HepG2 (cell line): ENCODE data around the gene MMP25. TPM values are rescaled to one million over a fixed set of nuclear protein-coding genes. Genes with fewer than 3 reads are reported as not detected.

Experiments used
- PITX1 ChIP-seq: sonication (generic); formaldehyde crosslinking; IDR thresholded peaks from 2 replicates; pipeline ENCODE4 v1.5.1; 2020; ENCODE audit warnings: mild to moderate bottlenecking, missing genetic modification reagents
- RARA ChIP-seq: IDR thresholded peaks from 2 replicates; pipeline ENCODE4 v1.6.1; 2016; ENCODE audit warnings: missing genetic modification reagents, missing compliant biosample characterization
- REXO4 ChIP-seq: sonication (generic); formaldehyde crosslinking; IDR thresholded peaks from 2 replicates; pipeline ENCODE4 v1.8.0; 2022; ENCODE audit warnings: missing genetic modification reagents, mild to moderate bottlenecking, borderline replicate concordance
- RNF2 ChIP-seq: fragments of 450-650 bp; conservative IDR thresholded peaks from 2 replicates; pipeline ENCODE4 v1.6.1; 2016; ENCODE audit warnings: low read depth
- SAFB2 ChIP-seq: sonication (generic); formaldehyde crosslinking; IDR thresholded peaks from 2 replicates; pipeline ENCODE4 v1.5.1; 2020; ENCODE audit warnings: missing genetic modification reagents, low read depth, mild to moderate bottlenecking, borderline replicate concordance
- SATB2 ChIP-seq: sonication (generic); formaldehyde crosslinking; IDR thresholded peaks from 2 replicates; pipeline ENCODE4 v1.5.0; 2020; ENCODE audit warnings: missing genetic modification reagents
- TBX2 ChIP-seq: sonication (generic); formaldehyde crosslinking; IDR thresholded peaks from 2 replicates; pipeline ENCODE4 v1.5.0; 2020; ENCODE audit warnings: missing genetic modification reagents, mild to moderate bottlenecking, borderline replicate concordance
- TBX3 ChIP-seq: fragments of 450-650 bp; IDR thresholded peaks from 2 replicates; pipeline ENCODE4 v1.6.1; 2017; ENCODE audit warnings: antibody characterized with exemption, mild to moderate bottlenecking, inconsistent platforms, borderline replicate concordance
- ZFP36 ChIP-seq: fragments of 150-350 bp; IDR thresholded peaks from 2 replicates; pipeline ENCODE4 v1.6.1; 2018; ENCODE audit warnings: borderline replicate concordance, low read length, low read depth; ENCODE audit not compliant: partially characterized antibody
- ZNF501 ChIP-seq: sonication (generic); formaldehyde crosslinking; IDR thresholded peaks from 2 replicates; pipeline ENCODE4 v1.5.1; 2020; ENCODE audit warnings: mild to moderate bottlenecking, moderate library complexity, missing genetic modification reagents
- ZNF782 ChIP-seq: sonication (generic); formaldehyde crosslinking; IDR thresholded peaks from 2 replicates; pipeline ENCODE4 v1.4.0; 2020; ENCODE audit warnings: missing genetic modification reagents, mild to moderate bottlenecking, borderline replicate concordance
- polyA plus RNA-seq, 8 experiments: library from polyadenylated mRNA; depleted of rRNA in 3 of 8; stranded (reverse) in 7 of 8; unstranded in 1 of 8; fragments of >200 nt; fragmentation: Illumina TruSeq in 4 of 8; extraction: Trizol in 4 of 8; gene quantifications; 2 replicates each; pipeline versions ENCODE4 v1.2.1 to v1.2.3, GENCODE V29; 2011 to 2016; ENCODE audit warnings: low read depth in 4 of 8, missing spikeins in 1 of 8, mixed read lengths in 1 of 8; ENCODE audit not compliant: insufficient read depth in 1 of 8
- total RNA-seq, 5 experiments: library from RNA; depleted of rRNA; stranded (reverse); fragments of >200 nt; fragmentation: Illumina TruSeq; extraction: Trizol; gene quantifications; 2 replicates each; pipeline ENCODE4 v1.2.3, GENCODE V29; 2016; ENCODE audit warnings: low read depth in 1 of 5
- TF ChIP-seq, protein P1 (sequence below): sonication (generic); formaldehyde crosslinking; IDR thresholded peaks from 2 replicates; pipeline ENCODE4 v1.8.1; 2022; ENCODE audit warnings: mild to moderate bottlenecking, missing genetic modification reagents
- TF ChIP-seq, protein P2 (sequence below): sonication (generic); formaldehyde crosslinking; IDR thresholded peaks from 2 replicates; pipeline ENCODE4 v1.5.1; 2020; ENCODE audit warnings: mild to moderate bottlenecking, moderate library complexity, missing genetic modification reagents
- TF ChIP-seq, protein P3 (sequence below): sonication (generic); formaldehyde crosslinking; IDR thresholded peaks from 2 replicates; pipeline ENCODE4 v1.5.1; 2020; ENCODE audit warnings: missing genetic modification reagents, mild to moderate bottlenecking, borderline replicate concordance
- TF ChIP-seq, protein P4 (sequence below): IDR thresholded peaks from 2 replicates; pipeline ENCODE4 v1.6.1; 2016; ENCODE audit warnings: low read depth, control low read depth
- TF ChIP-seq, protein P5 (sequence below): sonication (generic); formaldehyde crosslinking; conservative IDR thresholded peaks from 2 replicates; pipeline ENCODE4 v1.8.0; 2022; ENCODE audit warnings: low read depth, missing genetic modification reagents

MMP25 gene
- total and polyA plus RNA-seq, 2 of the 13 experiments (the other 11 are each of a cell fraction or from before 2014, with no cell fraction given), result 0.04 to 0.08 TPM

DNA sequence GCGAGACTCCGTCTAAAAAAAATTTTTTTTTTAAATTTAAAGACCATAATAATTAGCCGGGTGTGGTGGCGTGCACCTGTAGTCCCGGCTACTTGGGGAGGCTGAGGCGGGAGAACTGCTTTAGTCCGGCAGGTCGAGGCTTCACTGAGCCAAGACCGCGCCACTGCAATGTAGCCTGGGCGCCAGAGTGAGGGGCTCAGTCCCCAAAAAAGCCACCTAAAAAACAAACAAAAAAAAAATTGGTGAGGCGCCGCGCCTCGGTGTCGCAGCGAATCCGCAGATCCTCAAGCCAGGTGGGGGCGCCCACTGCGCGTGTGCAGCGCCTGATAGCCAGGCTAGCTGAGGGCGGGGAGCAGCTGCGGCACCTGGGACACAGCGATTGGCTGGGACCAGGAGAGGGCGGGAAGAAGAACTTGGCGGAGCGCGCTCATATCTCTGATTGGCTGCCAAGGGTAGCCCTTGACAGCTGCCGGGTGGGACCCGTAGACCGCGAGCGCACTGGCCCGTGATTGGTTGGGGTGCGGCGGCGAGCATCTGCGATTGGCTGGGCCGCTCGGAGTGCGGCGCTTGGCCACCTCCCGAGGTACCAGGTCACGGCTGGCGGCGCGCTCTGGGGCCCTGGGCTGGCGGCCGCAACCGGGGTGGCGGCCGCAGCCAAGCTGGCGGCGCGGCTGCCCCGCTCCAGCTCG lies 42.6 kb upstream of the MMP25 start (continued):
- TF ChIP-seq, protein P1, sequence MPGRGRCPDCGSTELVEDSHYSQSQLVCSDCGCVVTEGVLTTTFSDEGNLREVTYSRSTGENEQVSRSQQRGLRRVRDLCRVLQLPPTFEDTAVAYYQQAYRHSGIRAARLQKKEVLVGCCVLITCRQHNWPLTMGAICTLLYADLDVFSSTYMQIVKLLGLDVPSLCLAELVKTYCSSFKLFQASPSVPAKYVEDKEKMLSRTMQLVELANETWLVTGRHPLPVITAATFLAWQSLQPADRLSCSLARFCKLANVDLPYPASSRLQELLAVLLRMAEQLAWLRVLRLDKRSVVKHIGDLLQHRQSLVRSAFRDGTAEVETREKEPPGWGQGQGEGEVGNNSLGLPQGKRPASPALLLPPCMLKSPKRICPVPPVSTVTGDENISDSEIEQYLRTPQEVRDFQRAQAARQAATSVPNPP (CRISPR knock-in tag), result no peak
- TF ChIP-seq PITX1 (CRISPR knock-in tag) (peak; percentile 50; the same call in 1 of the 2 replicates), RNF2 (no peak), REXO4 (CRISPR knock-in tag) (no peak), TBX2 (CRISPR knock-in tag) (peak; percentile 71), TBX3 (no peak), SATB2 (CRISPR knock-in tag) (no peak), ZNF782 (no peak; the same call in 1 of the 2 replicates), RARA (CRISPR knock-in tag) (no peak), SAFB2 (CRISPR knock-in tag) (no peak), ZFP36 (no peak), ZNF501 (peak; percentile 56; the same call in 1 of the 2 replicates)
- TF ChIP-seq, protein P2, sequence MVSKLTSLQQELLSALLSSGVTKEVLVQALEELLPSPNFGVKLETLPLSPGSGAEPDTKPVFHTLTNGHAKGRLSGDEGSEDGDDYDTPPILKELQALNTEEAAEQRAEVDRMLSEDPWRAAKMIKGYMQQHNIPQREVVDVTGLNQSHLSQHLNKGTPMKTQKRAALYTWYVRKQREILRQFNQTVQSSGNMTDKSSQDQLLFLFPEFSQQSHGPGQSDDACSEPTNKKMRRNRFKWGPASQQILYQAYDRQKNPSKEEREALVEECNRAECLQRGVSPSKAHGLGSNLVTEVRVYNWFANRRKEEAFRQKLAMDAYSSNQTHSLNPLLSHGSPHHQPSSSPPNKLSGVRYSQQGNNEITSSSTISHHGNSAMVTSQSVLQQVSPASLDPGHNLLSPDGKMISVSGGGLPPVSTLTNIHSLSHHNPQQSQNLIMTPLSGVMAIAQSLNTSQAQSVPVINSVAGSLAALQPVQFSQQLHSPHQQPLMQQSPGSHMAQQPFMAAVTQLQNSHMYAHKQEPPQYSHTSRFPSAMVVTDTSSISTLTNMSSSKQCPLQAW (CRISPR knock-in tag), result peak; percentile 72; the same call in 1 of the 2 replicates
- TF ChIP-seq, protein P3, sequence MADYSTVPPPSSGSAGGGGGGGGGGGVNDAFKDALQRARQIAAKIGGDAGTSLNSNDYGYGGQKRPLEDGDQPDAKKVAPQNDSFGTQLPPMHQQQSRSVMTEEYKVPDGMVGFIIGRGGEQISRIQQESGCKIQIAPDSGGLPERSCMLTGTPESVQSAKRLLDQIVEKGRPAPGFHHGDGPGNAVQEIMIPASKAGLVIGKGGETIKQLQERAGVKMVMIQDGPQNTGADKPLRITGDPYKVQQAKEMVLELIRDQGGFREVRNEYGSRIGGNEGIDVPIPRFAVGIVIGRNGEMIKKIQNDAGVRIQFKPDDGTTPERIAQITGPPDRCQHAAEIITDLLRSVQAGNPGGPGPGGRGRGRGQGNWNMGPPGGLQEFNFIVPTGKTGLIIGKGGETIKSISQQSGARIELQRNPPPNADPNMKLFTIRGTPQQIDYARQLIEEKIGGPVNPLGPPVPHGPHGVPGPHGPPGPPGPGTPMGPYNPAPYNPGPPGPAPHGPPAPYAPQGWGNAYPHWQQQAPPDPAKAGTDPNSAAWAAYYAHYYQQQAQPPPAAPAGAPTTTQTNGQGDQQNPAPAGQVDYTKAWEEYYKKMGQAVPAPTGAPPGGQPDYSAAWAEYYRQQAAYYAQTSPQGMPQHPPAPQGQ, result no peak
- TF ChIP-seq, protein P4, sequence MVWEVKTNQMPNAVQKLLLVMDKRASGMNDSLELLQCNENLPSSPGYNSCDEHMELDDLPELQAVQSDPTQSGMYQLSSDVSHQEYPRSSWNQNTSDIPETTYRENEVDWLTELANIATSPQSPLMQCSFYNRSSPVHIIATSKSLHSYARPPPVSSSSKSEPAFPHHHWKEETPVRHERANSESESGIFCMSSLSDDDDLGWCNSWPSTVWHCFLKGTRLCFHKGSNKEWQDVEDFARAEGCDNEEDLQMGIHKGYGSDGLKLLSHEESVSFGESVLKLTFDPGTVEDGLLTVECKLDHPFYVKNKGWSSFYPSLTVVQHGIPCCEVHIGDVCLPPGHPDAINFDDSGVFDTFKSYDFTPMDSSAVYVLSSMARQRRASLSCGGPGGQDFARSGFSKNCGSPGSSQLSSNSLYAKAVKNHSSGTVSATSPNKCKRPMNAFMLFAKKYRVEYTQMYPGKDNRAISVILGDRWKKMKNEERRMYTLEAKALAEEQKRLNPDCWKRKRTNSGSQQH (CRISPR knock-in tag), result no peak
- TF ChIP-seq, protein P5, sequence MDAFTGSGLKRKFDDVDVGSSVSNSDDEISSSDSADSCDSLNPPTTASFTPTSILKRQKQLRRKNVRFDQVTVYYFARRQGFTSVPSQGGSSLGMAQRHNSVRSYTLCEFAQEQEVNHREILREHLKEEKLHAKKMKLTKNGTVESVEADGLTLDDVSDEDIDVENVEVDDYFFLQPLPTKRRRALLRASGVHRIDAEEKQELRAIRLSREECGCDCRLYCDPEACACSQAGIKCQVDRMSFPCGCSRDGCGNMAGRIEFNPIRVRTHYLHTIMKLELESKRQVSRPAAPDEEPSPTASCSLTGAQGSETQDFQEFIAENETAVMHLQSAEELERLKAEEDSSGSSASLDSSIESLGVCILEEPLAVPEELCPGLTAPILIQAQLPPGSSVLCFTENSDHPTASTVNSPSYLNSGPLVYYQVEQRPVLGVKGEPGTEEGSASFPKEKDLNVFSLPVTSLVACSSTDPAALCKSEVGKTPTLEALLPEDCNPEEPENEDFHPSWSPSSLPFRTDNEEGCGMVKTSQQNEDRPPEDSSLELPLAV (CRISPR knock-in tag), result no peak
